Subcutaneous adipose tissue (tissue), 4 donors: ENCODE results near the gene MCOLN1. TPM values are rescaled to one million over a fixed set of nuclear protein-coding genes. Genes with fewer than 3 reads are reported as not detected.

Experiments used
- total RNA-seq, 4 donors: library from RNA; depleted of rRNA; stranded (reverse); fragments of >200 nt; gene quantifications; one replicate each; pipeline ENCODE4 v1.1.0, GENCODE V29; 2016
- TF ChIP-seq, protein P1 (sequence below): fragments of 450-650 bp; IDR thresholded peaks from one replicate; pipeline ENCODE4 v1.5.1; 2016; ENCODE audit warnings: low read depth, mild to moderate bottlenecking, control low read depth, antibody characterized with exemption, moderate library complexity

The MCOLN1 gene
- total RNA-seq, 4 donors from 2014 or later, result 28.6 to 50.8 (median 30.2) TPM

DNA sequence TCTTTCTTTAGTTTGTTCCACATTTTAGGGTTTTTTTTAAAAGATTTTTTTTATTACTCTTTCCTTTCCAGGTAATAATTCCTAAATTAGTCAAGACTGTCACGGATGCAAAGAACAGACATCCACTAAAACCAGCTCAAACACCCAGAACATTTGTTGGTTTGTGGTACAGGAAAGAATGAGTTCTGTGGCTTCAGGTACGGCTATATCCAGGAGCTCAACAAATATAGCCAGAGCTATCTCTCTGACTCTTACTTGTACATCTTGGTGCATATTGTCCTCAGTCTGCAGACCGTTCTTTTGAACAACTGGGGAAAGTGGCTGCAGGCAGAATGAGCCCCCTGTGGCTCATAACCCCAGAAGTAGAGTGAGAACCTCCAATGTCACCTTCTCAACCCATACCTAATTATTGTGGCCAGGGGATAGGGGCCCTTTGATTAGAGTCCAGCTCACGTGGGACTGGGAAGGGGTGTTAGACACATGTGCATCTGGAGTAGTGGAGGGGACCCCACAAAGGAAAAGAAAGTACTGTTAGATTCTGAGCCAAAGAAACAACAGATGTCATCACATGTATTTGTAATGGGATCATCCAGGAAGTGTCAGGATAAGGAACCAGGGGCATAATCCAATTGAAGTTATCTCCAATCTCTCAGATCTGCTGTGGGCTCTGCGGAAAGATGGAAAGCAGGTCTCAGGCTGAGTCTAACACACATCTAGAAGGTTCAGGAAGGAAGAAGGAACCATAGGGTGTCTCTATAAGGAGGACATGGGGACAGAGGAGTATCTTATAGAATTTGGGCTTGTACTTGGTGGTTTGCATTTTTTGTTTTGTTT is 8.4 kb upstream of the MCOLN1 start:
- TF ChIP-seq, protein P1, sequence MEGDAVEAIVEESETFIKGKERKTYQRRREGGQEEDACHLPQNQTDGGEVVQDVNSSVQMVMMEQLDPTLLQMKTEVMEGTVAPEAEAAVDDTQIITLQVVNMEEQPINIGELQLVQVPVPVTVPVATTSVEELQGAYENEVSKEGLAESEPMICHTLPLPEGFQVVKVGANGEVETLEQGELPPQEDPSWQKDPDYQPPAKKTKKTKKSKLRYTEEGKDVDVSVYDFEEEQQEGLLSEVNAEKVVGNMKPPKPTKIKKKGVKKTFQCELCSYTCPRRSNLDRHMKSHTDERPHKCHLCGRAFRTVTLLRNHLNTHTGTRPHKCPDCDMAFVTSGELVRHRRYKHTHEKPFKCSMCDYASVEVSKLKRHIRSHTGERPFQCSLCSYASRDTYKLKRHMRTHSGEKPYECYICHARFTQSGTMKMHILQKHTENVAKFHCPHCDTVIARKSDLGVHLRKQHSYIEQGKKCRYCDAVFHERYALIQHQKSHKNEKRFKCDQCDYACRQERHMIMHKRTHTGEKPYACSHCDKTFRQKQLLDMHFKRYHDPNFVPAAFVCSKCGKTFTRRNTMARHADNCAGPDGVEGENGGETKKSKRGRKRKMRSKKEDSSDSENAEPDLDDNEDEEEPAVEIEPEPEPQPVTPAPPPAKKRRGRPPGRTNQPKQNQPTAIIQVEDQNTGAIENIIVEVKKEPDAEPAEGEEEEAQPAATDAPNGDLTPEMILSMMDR, result no peak

GRCh38 chr19:7515110-7515644 is 7.2 kb upstream of the MCOLN1 start:
- TF ChIP-seq, protein P1, result no peak

DNA sequence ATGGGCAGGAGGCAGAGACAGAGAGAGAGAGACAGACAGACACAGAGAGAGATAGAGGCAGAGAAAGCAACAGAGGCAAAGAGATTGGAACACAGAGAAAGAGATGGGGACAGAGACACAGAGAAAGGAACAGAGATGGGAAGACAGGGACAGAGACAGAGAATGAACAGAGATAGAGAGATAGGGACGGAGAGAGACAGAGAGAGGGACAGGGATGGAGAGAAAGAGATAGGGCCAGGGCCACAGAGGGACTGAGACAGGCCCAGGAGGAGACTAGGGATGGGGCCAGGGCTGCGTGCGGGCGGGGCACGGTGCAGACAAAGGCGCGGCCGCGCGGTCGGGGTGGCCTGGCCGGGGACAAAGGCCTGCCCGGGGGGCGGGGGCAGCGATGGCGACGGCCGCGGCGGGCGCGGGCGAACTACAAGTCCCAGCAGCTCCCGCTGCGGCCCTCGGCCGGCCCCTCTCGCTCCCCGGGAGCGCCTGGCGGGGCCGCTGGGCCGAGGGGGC is 6.7 kb upstream of the MCOLN1 start, which contains the start of gene ZNF358:
Gene ZNF358, plus strand, starts transcription at position 459 of the 507 bp plus-strand sequence. CDS start 3,140 bp downstream, outside the sequence.
- TF ChIP-seq, protein P1, result no peak

DNA sequence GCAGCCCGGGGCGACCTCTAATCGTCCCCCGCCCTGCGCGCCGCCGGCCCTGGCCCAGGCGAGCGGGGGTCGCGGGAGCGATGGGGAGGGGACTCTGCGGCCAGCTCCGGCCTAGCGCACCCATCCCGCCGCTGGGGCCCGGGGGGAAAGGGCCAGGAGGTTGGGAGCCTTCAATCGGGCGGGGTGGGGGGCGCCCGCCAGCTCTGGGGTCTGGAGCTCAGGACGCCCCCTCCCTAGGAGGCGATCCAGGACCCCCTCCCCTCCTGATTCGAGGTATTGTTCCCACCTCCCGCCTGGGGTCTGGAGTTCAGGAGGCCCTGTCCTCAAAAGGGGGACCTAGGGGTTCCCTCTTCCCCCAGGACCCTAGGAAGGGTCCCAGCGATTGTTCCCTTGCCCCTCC is 6.1 kb upstream of the MCOLN1 start:
- TF ChIP-seq, protein P1, result no peak

GRCh38 chr19:7516878-7517277 is 5.5 kb upstream of the MCOLN1 start:
- TF ChIP-seq, protein P1, result no peak

DNA sequence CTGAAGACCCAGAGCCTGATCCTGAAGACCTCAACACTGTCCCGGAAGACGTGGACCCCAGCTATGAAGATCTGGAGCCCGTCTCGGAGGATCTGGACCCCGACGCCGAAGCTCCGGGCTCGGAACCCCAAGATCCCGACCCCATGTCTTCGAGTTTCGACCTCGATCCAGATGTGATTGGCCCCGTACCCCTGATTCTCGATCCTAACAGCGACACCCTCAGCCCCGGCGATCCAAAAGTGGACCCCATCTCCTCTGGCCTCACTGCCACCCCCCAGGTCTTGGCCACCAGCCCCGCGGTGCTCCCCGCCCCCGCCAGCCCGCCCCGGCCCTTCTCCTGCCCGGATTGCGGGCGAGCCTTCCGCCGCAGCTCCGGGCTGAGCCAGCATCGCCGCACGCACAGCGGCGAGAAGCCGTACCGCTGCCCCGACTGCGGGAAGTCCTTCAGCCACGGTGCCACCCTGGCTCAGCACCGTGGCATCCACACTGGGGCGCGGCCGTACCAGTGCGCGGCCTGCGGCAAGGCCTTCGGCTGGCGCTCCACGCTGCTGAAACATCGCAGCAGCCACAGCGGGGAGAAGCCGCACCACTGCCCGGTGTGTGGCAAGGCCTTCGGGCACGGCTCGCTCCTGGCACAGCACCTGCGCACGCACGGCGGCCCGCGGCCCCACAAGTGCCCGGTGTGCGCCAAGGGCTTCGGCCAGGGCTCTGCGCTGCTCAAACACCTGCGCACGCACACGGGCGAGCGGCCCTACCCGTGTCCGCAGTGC is 2.9 kb upstream of the MCOLN1 start:
- TF ChIP-seq, protein P1, result no peak
